ENCODE data around the gene SFSWAP.

Gene SFSWAP

GRCh38 chr12:131782061-131782460, 71.2 kb downstream of the SFSWAP start:
- DNase-seq (ENCODE audit: low spot score), result no peak
- in situ Hi-C loops (cut with MboI; ENCODE audit: low pct_unique_long_range_greater_than_20kb, low sequenced_read_pairs, unreplicated experiment), result no loop called here
- TF ChIP-seq CTCF (IDR thresholded peaks at IDR 0.05; ENCODE audit: extremely low read depth, insufficient read depth, missing control alignments), result no peak

DNA sequence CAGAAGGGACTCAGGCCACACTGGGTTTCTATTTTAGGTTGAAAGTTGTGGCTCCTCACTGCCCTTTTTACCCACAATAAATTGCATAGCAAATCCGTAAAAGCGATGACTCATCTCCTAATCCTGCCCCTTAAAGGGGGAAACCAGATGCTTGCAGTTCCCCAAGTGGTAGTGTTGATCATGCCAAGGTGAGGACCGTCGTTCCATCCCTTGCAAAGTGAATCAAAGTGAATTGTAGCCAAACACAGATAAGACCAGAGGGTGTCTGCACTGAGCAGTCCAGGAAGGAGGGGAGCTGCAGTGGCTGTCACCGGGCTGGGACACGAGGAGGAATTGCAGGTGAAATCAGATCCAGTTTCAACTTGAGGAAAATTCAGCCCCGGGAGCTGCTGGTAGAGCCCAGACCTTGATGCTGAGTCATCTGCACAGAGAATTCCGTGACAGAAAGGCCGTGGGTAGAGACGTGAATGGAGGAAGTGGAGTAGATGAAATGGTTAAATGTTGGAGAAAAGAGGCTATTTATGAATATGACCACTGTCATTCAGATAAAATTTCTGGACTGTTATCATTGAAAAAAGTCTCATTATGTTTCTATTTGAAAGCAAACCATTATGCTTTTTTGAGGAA, 73.1 kb downstream of the SFSWAP start:
- in situ Hi-C loops (cut with MboI; ENCODE audit: low pct_unique_long_range_greater_than_20kb, low sequenced_read_pairs, unreplicated experiment), result no loop called here
- no peak for TF ChIP-seq CTCF (IDR thresholded peaks at IDR 0.05; ENCODE audit: extremely low read depth, insufficient read depth, missing control alignments)
- DNase-seq (ENCODE audit: low spot score), result peak; percentile 80

DNA sequence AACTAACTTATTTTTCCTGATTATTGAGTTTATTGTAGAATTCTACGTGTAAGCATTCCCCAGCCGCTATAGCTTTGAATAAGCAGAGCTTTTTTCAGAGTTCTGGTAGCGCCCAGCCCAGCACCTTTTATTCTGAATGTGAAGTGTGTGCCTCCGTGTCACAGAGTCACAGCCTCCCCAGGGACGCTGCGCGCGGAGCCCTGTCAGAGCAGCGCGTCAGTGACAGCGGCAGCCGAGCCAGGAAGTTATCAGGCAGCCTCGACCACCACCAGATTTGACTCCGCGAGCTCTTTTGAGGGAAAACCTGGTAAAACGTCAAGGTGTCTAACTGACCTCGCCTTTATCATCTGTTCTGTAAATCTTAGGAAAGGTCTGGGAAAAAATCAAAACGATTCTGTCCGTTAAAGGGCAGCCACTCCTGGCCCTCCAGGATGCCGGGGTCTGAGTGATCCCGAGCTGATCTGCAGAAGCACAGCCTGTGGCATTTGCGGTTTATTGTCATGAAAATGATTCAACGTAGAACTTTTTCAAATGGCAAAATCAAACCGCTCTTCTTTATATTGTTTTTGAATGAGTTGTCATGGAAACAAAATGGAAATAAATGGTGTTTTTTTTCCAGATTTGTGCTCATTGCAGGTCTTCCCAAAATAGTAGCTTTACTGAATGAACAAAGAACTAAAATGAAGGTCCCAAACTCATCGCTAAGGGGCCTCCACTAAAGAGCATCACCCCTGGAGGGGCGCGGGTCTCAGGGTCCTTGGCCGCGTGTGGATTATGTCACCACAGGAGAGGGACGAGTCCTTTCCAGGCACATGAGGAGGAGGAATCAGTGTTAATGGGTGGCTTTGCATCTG, 74.2 kb downstream of the SFSWAP start:
- TF ChIP-seq CTCF (IDR thresholded peaks at IDR 0.05; ENCODE audit: extremely low read depth, insufficient read depth, missing control alignments), result no peak
- in situ Hi-C loops (cut with MboI; ENCODE audit: low pct_unique_long_range_greater_than_20kb, low sequenced_read_pairs, unreplicated experiment), result no loop called here
- no peak for DNase-seq (ENCODE audit: low spot score)

DNA sequence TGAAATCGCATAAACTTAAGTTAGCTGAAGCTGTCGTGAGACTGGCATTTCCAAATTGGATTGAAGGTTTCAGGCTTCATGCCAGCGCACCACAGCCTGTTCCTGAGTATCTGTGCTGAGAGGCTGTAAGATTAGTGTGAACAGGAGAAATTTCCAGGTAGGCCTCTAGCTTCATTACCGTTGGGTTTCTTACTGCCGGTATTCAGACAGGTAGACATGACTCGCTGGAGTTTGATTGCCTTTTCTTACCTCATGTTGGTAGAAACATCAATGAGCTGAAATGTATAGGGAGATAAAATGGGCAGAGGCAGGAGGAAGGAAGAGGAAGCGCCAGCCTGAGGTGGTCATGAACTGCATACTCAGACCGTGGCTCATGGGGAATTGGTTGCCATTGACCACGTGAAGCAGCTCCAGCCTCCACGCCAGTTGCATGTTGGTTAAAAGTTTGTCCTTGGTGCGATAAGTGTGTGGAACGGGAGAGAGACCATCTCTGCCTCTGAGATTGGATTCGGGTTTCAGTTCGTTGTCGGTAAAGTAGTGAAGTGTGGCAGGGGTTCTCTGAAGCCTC, 75.0 kb downstream of the SFSWAP start:
- DNase-seq (ENCODE audit: low spot score), result no peak
- in situ Hi-C loops (cut with MboI; ENCODE audit: low pct_unique_long_range_greater_than_20kb, low sequenced_read_pairs, unreplicated experiment), result no loop called here
- no peak for TF ChIP-seq CTCF (IDR thresholded peaks at IDR 0.05; ENCODE audit: extremely low read depth, insufficient read depth, missing control alignments)

GRCh38 chr12:131786331-131786730, 75.4 kb downstream of the SFSWAP start:
- no peak for DNase-seq (ENCODE audit: low spot score)
- TF ChIP-seq CTCF (IDR thresholded peaks at IDR 0.05; ENCODE audit: extremely low read depth, insufficient read depth, missing control alignments), result no peak
- in situ Hi-C loops (cut with MboI; ENCODE audit: low pct_unique_long_range_greater_than_20kb, low sequenced_read_pairs, unreplicated experiment), result no loop called here

DNA sequence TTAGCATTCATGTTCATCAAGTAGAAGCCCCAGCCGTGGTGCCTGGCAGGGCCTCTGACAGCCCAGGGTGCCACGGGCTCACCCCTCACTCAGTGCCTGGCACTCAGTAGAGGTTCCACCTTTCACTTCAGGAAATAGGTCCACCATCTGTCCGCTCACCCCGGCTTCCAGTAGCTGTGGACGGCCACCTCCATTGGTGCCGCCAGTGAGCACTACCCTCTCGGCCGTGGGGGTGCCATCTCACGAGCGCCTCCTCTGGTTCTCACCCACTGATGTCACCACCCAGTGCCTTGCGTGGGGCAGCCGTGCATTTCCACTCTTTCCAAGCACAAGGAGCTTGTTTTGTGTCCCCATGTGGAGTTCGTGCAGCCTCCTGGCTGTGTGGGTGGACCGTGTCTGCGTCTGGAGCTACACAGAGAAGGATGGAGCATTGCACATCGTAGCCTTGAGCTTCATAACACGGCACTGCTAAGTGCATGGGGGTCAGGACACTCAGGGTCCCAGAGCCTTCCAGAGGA, 76.3 kb downstream of the SFSWAP start:
- TF ChIP-seq CTCF (IDR thresholded peaks at IDR 0.05; ENCODE audit: extremely low read depth, insufficient read depth, missing control alignments), result no peak
- no peak for DNase-seq (ENCODE audit: low spot score)
- in situ Hi-C loops (cut with MboI; ENCODE audit: low pct_unique_long_range_greater_than_20kb, low sequenced_read_pairs, unreplicated experiment), result no loop called here
